ENCODE results near the gene NBPF10.
"Not testable (repeated sequence)": the region's sequence is repeated elsewhere in the genome, so short reads cannot be mapped to it uniquely, and the experiment has no call there.

The NBPF10 gene

GRCh38 chr1:146144465-146144864 is at the start of gene NBPF10:
TSS of gene NBPF10 (minus strand) at chr1:146144804. CDS start at chr1:146144769, 35 bp downstream.
- DNase-seq: not testable (repeated sequence)

- not testable (repeated sequence) for DNase-seq
These were observed 29.9 kb upstream of the NBPF10 start for GRCh38 chr1:146174531-146174930.

GRCh38 chr1:146167740-146168139 is 23.1 kb upstream of the NBPF10 start:
- not testable (repeated sequence) for DNase-seq

- DNase-seq: not testable (repeated sequence)
These were observed 22.7 kb upstream of the NBPF10 start for GRCh38 chr1:146167273-146167672.
